Measurements from ENCODE around the gene SHLD2. TPM values are rescaled to one million over a fixed set of nuclear protein-coding genes. Genes with fewer than 3 reads are reported as not detected.
"Not testable (repeated sequence)": the region's sequence is repeated elsewhere in the genome, so short reads cannot be mapped to it uniquely, and the experiment has no call there.

SHLD2 gene
- total and polyA plus RNA-seq, 2 experiments from 2014 or later = 13.5 to 22.9 TPM

- H3K36me3 ChIP-seq (ENCODE audit: low read depth); DNase-seq; H3F3A ChIP-seq (ENCODE audit: insufficient read depth); H3K9ac ChIP-seq; H3K27me3 ChIP-seq (replicated peaks; ENCODE audit: insufficient read depth); H3K79me2 ChIP-seq (ENCODE audit: insufficient read depth); H3K9me2 ChIP-seq (ENCODE audit: insufficient read depth); H3K4me3 ChIP-seq; H3K27ac ChIP-seq; H3K4me2 ChIP-seq (ENCODE audit: unreplicated experiment); H3K4me1 ChIP-seq (ENCODE audit: insufficient read depth); H4K20me1 ChIP-seq (ENCODE audit: insufficient read depth); H3K9me3 ChIP-seq (ENCODE audit: low read depth); H2AFZ ChIP-seq: not testable (repeated sequence)
- 83 to 100% methylated on average over 1 to 2 of the region's 5 CpGs for WGBS, 2 experiments (ENCODE audit: low coverage in 1 of 2, low lambda C conversion rate in 2 of 2, missing lambda C conversion rate in 2 of 2)
- in situ Hi-C loops (cut with MboI) = loop anchor here (25.0 kb wide), 1 partner anchor 293 kb away; the partner anchor contains the start of gene MINPP1
Observed at GRCh38 chr10:87219370-87219769, 124.4 kb downstream of the SHLD2 start.

DNA sequence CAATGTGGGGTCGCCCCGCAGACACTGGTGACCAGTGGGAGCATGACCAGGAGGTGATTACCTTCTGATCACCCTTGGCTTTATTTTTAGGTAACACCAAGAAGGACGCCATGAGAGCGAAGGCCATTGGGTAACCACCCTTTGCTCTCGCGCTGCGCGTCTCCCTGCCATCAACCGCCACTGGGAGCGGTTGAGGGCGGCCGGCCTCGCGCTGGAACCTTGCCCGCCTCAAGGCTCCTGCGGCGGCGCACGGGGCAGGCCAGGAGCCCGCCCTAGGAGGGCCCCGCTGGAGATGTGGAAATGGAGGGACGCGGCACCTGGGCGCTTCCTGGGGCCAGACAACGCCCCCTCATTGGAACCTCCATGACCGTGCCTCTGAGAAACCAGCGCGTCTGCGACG lies 127.8 kb downstream of the SHLD2 start:
- not testable (repeated sequence) for H3K4me3 ChIP-seq; H3K9ac ChIP-seq; H3K79me2 ChIP-seq (ENCODE audit: insufficient read depth); H3K9me2 ChIP-seq (ENCODE audit: insufficient read depth); H3K27me3 ChIP-seq (replicated peaks; ENCODE audit: insufficient read depth); H3K36me3 ChIP-seq (ENCODE audit: low read depth); H3K27ac ChIP-seq; H2AFZ ChIP-seq; H3K4me2 ChIP-seq (ENCODE audit: unreplicated experiment); H3K4me1 ChIP-seq (ENCODE audit: insufficient read depth); DNase-seq; H4K20me1 ChIP-seq (ENCODE audit: insufficient read depth); H3K9me3 ChIP-seq (ENCODE audit: low read depth); H3F3A ChIP-seq (ENCODE audit: insufficient read depth)
- in situ Hi-C loops (cut with MboI) = loop anchor here (25.0 kb wide), 1 partner anchor 290 kb away; the partner anchor contains the start of gene MINPP1
- WGBS, 2 experiments (ENCODE audit: low coverage in 1 of 2, low lambda C conversion rate in 2 of 2, missing lambda C conversion rate in 2 of 2) = 88 to 89% methylated on average over 20 to 21 of the region's 30 CpGs

DNA sequence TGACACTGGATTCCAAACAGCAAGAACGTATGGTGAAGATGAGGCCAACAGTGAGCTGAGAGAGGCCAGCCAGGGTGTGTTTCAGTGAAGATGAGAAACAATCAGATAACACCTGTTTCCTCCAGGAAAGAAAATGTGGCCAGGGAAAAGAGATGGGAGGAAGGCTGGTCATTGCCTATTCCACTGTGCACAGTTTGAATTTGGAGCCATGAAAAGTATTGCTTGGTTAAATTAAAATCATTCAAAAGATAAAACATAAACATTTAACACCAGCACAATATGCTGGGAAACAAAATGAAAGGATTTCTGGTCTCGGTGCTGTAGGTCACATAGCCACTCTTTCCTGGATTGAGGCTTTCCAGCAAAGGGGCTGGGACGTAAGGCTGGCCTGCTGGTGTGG lies 130.1 kb downstream of the SHLD2 start, which contains the start of gene NUTM2A:
NUTM2A (plus strand) TSS at position 301 of the 400 bp plus-strand sequence. CDS start 383 bp downstream, outside the sequence.
- H3F3A ChIP-seq (ENCODE audit: insufficient read depth); H3K9ac ChIP-seq; H3K27ac ChIP-seq; H3K36me3 ChIP-seq (ENCODE audit: low read depth); H3K9me3 ChIP-seq (ENCODE audit: low read depth); in situ Hi-C loops (cut with MboI); H2AFZ ChIP-seq; H3K4me3 ChIP-seq; H3K4me2 ChIP-seq (ENCODE audit: unreplicated experiment); H3K4me1 ChIP-seq (ENCODE audit: insufficient read depth); H3K9me2 ChIP-seq (ENCODE audit: insufficient read depth); H4K20me1 ChIP-seq (ENCODE audit: insufficient read depth); H3K27me3 ChIP-seq (replicated peaks; ENCODE audit: insufficient read depth); DNase-seq; H3K79me2 ChIP-seq (ENCODE audit: insufficient read depth): not testable (repeated sequence)
- no CpG with 5 or more reads among the region's 3 CpGs for WGBS, 2 experiments (ENCODE audit: low coverage in 1 of 2, low lambda C conversion rate in 2 of 2, missing lambda C conversion rate in 2 of 2)

GRCh38 chr10:87228247-87228646 lies 133.2 kb downstream of the SHLD2 start:
- H3K79me2 ChIP-seq (ENCODE audit: insufficient read depth); H3F3A ChIP-seq (ENCODE audit: insufficient read depth); H3K9me3 ChIP-seq (ENCODE audit: low read depth); H3K4me3 ChIP-seq; H3K4me1 ChIP-seq (ENCODE audit: insufficient read depth); H3K9ac ChIP-seq; H3K4me2 ChIP-seq (ENCODE audit: unreplicated experiment); H4K20me1 ChIP-seq (ENCODE audit: insufficient read depth); H3K27ac ChIP-seq; DNase-seq; H3K36me3 ChIP-seq (ENCODE audit: low read depth); H3K27me3 ChIP-seq (replicated peaks; ENCODE audit: insufficient read depth); in situ Hi-C loops (cut with MboI); H2AFZ ChIP-seq; H3K9me2 ChIP-seq (ENCODE audit: insufficient read depth): not testable (repeated sequence)
- 85 to 100% methylated on average over 4 to 12 of the region's 20 CpGs for WGBS, 2 experiments (ENCODE audit: low coverage in 1 of 2, low lambda C conversion rate in 2 of 2, missing lambda C conversion rate in 2 of 2)

GRCh38 chr10:87229211-87229610 lies 134.2 kb downstream of the SHLD2 start:
- H3K9me2 ChIP-seq (ENCODE audit: insufficient read depth); H3K9me3 ChIP-seq (ENCODE audit: low read depth); H3K79me2 ChIP-seq (ENCODE audit: insufficient read depth); DNase-seq; H3K4me2 ChIP-seq (ENCODE audit: unreplicated experiment); in situ Hi-C loops (cut with MboI); H3K27ac ChIP-seq; H3K4me3 ChIP-seq; H2AFZ ChIP-seq; H3K36me3 ChIP-seq (ENCODE audit: low read depth); H3F3A ChIP-seq (ENCODE audit: insufficient read depth); H3K9ac ChIP-seq; H3K4me1 ChIP-seq (ENCODE audit: insufficient read depth); H4K20me1 ChIP-seq (ENCODE audit: insufficient read depth); H3K27me3 ChIP-seq (replicated peaks; ENCODE audit: insufficient read depth): not testable (repeated sequence)
- WGBS, 2 experiments (ENCODE audit: low coverage in 1 of 2, low lambda C conversion rate in 2 of 2, missing lambda C conversion rate in 2 of 2) = 80 to 87% methylated on average over 7 to 9 of the region's 9 CpGs

DNA sequence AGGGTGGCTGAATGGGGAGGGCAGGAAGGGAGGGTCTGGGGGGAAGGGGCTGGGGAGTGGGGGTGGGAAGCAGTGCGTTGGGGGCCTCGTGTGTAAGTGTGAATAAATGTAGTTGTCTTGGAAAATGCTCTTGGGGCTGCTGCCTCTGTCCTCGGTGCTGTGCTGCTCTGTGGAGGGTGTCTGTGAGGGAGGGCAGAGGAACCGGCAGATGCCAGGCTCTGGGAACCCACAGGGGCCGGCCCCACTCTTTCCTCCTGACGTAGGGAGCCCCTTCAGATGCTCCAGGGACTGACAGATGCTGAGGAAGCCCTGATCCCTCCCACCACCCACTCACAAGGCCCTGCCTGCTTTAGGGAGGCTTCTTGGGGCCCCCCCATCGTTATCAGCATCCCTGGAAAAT lies 139.8 kb downstream of the SHLD2 start:
- H3K36me3 ChIP-seq (ENCODE audit: low read depth); H3F3A ChIP-seq (ENCODE audit: insufficient read depth); H3K9ac ChIP-seq; in situ Hi-C loops (cut with MboI); H3K4me1 ChIP-seq (ENCODE audit: insufficient read depth); H3K9me2 ChIP-seq (ENCODE audit: insufficient read depth); H3K79me2 ChIP-seq (ENCODE audit: insufficient read depth); DNase-seq; H3K27me3 ChIP-seq (replicated peaks; ENCODE audit: insufficient read depth); H4K20me1 ChIP-seq (ENCODE audit: insufficient read depth); H3K4me3 ChIP-seq; H3K4me2 ChIP-seq (ENCODE audit: unreplicated experiment); H3K27ac ChIP-seq; H2AFZ ChIP-seq; H3K9me3 ChIP-seq (ENCODE audit: low read depth): not testable (repeated sequence)
- WGBS, 2 experiments (ENCODE audit: low coverage in 1 of 2, low lambda C conversion rate in 2 of 2, missing lambda C conversion rate in 2 of 2) = 67% methylated on average over 1 of the region's 7 CpGs; no CpG with 5 or more reads in 1 of the 2 experiments

- 88 to 96% methylated on average over 5 of the region's 5 CpGs for WGBS, 2 experiments (ENCODE audit: low coverage in 1 of 2, low lambda C conversion rate in 2 of 2, missing lambda C conversion rate in 2 of 2)
- H3K36me3 ChIP-seq (ENCODE audit: low read depth); H3F3A ChIP-seq (ENCODE audit: insufficient read depth); H3K9ac ChIP-seq; H3K4me1 ChIP-seq (ENCODE audit: insufficient read depth); H2AFZ ChIP-seq; H3K79me2 ChIP-seq (ENCODE audit: insufficient read depth); H3K4me2 ChIP-seq (ENCODE audit: unreplicated experiment); in situ Hi-C loops (cut with MboI); H3K4me3 ChIP-seq; H3K9me2 ChIP-seq (ENCODE audit: insufficient read depth); DNase-seq; H4K20me1 ChIP-seq (ENCODE audit: insufficient read depth); H3K27ac ChIP-seq; H3K27me3 ChIP-seq (replicated peaks; ENCODE audit: insufficient read depth); H3K9me3 ChIP-seq (ENCODE audit: low read depth): not testable (repeated sequence)
Observed at GRCh38 chr10:87237244-87237643, 142.2 kb downstream of the SHLD2 start.

GRCh38 chr10:87239346-87239808 lies 144.4 kb downstream of the SHLD2 start:
- H3K4me3 ChIP-seq; H3K4me1 ChIP-seq (ENCODE audit: insufficient read depth); H4K20me1 ChIP-seq (ENCODE audit: insufficient read depth); H3K27me3 ChIP-seq (replicated peaks; ENCODE audit: insufficient read depth); H3K4me2 ChIP-seq (ENCODE audit: unreplicated experiment); DNase-seq; in situ Hi-C loops (cut with MboI); H2AFZ ChIP-seq; H3K27ac ChIP-seq; H3F3A ChIP-seq (ENCODE audit: insufficient read depth); H3K9ac ChIP-seq; H3K79me2 ChIP-seq (ENCODE audit: insufficient read depth); H3K9me3 ChIP-seq (ENCODE audit: low read depth); H3K9me2 ChIP-seq (ENCODE audit: insufficient read depth); H3K36me3 ChIP-seq (ENCODE audit: low read depth): not testable (repeated sequence)
- 96 to 100% methylated on average over 3 to 4 of the region's 6 CpGs for WGBS, 2 experiments (ENCODE audit: low coverage in 1 of 2, low lambda C conversion rate in 2 of 2, missing lambda C conversion rate in 2 of 2)
